Measurements from ENCODE around the gene PAX2. TPM values are rescaled to one million over a fixed set of nuclear protein-coding genes. Genes with fewer than 3 reads are reported as not detected.

The PAX2 gene
- total RNA-seq, 4 donors from 2014 or later = not detected

DNA sequence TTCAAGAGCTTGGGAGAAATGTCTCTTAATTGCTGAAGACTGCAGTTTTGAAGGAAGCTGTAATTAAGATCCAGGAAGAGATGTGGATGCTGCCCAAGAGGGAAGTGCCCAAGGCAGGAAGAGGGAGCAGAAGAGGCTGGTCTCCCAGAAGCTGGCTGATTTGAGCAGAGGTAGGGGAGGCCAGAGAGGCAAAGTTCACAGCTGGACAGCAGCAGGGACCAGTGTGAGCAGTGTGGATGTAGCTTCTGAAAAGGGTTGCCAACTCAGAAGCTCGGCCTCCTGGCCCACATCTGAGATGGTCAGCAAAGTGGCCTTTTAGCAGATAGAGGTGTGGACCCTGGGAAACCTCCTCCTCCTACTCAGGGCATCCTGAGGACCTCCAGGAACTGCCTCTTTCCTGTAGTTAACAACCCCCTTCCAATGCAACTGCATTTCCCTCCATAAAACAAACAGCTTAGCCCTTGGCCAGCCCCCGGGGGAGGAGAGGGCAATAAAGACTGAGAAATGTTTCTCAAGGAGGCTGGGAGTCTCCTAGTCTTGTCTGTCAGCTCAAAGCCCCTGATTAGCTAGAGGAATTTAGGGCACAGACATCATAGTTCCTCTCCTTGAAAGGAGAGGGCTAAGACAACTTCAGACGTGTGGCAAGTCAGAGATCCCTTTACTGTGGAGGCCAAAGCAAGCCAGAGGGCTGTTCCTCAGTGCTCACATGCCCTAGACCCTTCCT lies 69.5 kb downstream of the PAX2 start:
- intact Hi-C loops (cut with DNase I) = no loop called here
- TF ChIP-seq, protein P1, sequence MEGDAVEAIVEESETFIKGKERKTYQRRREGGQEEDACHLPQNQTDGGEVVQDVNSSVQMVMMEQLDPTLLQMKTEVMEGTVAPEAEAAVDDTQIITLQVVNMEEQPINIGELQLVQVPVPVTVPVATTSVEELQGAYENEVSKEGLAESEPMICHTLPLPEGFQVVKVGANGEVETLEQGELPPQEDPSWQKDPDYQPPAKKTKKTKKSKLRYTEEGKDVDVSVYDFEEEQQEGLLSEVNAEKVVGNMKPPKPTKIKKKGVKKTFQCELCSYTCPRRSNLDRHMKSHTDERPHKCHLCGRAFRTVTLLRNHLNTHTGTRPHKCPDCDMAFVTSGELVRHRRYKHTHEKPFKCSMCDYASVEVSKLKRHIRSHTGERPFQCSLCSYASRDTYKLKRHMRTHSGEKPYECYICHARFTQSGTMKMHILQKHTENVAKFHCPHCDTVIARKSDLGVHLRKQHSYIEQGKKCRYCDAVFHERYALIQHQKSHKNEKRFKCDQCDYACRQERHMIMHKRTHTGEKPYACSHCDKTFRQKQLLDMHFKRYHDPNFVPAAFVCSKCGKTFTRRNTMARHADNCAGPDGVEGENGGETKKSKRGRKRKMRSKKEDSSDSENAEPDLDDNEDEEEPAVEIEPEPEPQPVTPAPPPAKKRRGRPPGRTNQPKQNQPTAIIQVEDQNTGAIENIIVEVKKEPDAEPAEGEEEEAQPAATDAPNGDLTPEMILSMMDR (IDR thresholded peaks at IDR 0.05) = no peak
- no peak for TF ChIP-seq POLR2A (IDR thresholded peaks at IDR 0.05)
- Histone ChIP-seq H3K36me3 (no peaks in the 10 kb centered on the region), H3K27ac (no peak overlapping the region), H3K9me3 (no peaks in the 10 kb centered on the region), H3K27me3 (peaks cover 0 to 100% (median 2%) of the 10 kb centered on the region in 4 donors), H3K4me3 (no peak overlapping the region), H3K4me1 (no peaks in the 10 kb centered on the region)
- no peak for DNase-seq
- WGBS, 2 donors = 11 to 21% methylated on average over 3 of the region's 3 CpGs

DNA sequence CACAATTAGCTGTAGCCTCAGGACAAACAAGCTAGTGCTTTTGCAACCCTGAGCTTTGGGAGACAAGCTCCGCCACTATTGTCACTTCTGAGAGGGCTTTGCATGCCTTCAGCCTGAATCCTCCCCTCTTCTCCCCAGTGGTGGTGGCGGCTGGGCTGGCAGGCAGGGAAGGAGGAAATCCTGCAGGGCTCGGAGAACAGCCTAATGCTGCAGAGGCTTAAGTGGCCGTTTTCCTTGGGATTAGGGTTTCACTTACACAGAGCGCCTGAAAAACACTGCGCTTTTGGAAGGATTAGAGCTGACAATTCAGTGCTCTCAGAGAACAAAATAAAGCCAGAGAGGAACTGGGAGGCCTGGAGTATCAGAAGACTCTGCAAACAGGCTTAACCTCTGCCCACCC lies 71.3 kb downstream of the PAX2 start:
- peaks cover 0 to 100% (median 2%) of the 10 kb centered on the region in 4 donors for H3K27me3 ChIP-seq
- no peak overlapping the region for H3K4me3 ChIP-seq
- no peak for DNase-seq
- no peaks in the 10 kb centered on the region for H3K36me3 ChIP-seq
- TF ChIP-seq, protein P1 (IDR thresholded peaks at IDR 0.05) = no peak
- no peak for TF ChIP-seq POLR2A (IDR thresholded peaks at IDR 0.05)
- H3K9me3 ChIP-seq = no peaks in the 10 kb centered on the region
- H3K27ac ChIP-seq = no peak overlapping the region
- intact Hi-C loops (cut with DNase I) = no loop called here
- 29 to 30% methylated on average over 2 of the region's 6 CpGs for WGBS, 2 donors
- no peaks in the 10 kb centered on the region for H3K4me1 ChIP-seq

DNA sequence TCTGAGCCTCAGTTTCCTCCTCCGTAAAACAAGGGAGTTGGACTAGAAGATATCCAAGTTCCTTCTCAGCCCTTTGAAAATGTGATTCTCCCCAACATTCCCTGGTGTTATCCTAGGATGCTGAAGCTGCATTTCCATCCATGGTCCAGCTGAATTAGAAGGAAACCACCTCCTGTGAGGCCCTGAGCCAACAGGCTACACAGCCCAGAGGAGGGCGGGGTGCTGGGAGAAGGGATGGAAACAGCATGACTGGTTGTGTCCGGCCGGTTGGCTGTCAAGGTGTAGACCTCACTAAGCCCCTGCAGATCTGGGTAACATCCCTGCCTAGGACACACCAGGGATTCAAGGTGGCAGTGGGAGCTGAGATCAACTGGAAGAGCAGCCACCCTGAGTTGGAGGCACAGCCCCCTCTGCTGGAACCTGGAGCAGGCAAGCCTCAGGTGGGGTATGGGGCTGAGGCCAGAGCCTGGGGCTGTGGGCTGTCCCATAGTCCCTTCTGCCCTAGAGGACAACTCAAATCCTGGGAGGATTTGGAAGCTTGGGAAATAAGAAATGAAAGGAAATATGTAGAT lies 72.0 kb downstream of the PAX2 start:
- 44 to 50% methylated on average over 2 to 3 of the region's 4 CpGs for WGBS, 2 donors
- Histone ChIP-seq H3K27ac (no peak overlapping the region), H3K36me3 (no peaks in the 10 kb centered on the region), H3K9me3 (no peaks in the 10 kb centered on the region), H3K4me1 (no peaks in the 10 kb centered on the region), H3K4me3 (no peak overlapping the region), H3K27me3 (peaks cover 0 to 100% (median under 1%) of the 10 kb centered on the region in 4 donors)
- intact Hi-C loops (cut with DNase I) = no loop called here
- TF ChIP-seq, protein P1 (IDR thresholded peaks at IDR 0.05) = no peak
- DNase-seq = no peak

DNA sequence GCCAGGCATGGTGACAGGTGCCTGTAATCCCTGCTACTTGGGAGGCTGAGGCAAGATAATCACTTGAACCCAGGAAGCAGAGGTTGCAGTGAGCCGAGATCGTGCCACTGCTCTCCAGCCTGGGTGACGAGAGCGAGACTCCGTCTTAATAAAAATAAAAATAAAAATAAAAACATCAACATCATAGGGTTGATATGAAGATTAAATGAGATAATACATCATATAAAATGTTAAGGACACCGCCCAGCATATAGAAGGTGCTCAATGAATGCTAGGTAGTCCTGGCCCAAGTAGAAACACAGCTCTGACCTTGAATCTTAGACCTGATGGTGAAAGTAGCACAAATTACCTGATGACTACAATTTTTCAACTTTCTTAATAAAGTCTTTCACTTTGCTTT lies 74.0 kb downstream of the PAX2 start:
- H3K27ac ChIP-seq = no peak overlapping the region
- intact Hi-C loops (cut with DNase I) = no loop called here
- H3K4me1 ChIP-seq = no peaks in the 10 kb centered on the region
- H3K4me3 ChIP-seq = no peak overlapping the region
- DNase-seq = no peak
- no peaks in the 10 kb centered on the region for H3K9me3 ChIP-seq
- 89 to 94% methylated on average over 6 of the region's 6 CpGs for WGBS, 2 donors
- no peak for TF ChIP-seq POLR2A (IDR thresholded peaks at IDR 0.05)
- TF ChIP-seq, protein P1 (IDR thresholded peaks at IDR 0.05) = no peak
- H3K36me3 ChIP-seq = no peaks in the 10 kb centered on the region
- peaks cover 0 to 100% (median under 1%) of the 10 kb centered on the region in 4 donors for H3K27me3 ChIP-seq

- intact Hi-C loops (cut with DNase I) = no loop called here
- H3K4me3 ChIP-seq = no peak overlapping the region
- H3K27ac ChIP-seq = no peak overlapping the region
- H3K4me1 ChIP-seq = peaks cover 16 to 23% (median 21%) of the 10 kb centered on the region in 3 donors
- 43 to 52% methylated on average over 3 of the region's 3 CpGs for WGBS, 2 donors
- H3K36me3 ChIP-seq = no peaks in the 10 kb centered on the region
- H3K27me3 ChIP-seq = peaks cover 17 to 100% (median 27%) of the 10 kb centered on the region in 4 donors
- DNase-seq = no peak
- TF ChIP-seq, protein P1 (IDR thresholded peaks at IDR 0.05) = no peak
- TF ChIP-seq POLR2A (IDR thresholded peaks at IDR 0.05) = no peak
- no peaks in the 10 kb centered on the region for H3K9me3 ChIP-seq
These were observed 77.8 kb downstream of the PAX2 start for GRCh38 chr10:100823194-100823593.

Data from esophagus squamous epithelium (tissue), 5 donors.